Spleen (tissue), 7 donors: ENCODE data around the gene ABHD4.

Experiments
- CTCF ChIP-seq, 11 experiments: fragments of 200-600 bp in 7 of 11; fragments of 450-650 bp in 4 of 11; sonication (generic) in 4 of 11; IDR thresholded peaks in 8 of 11; conservative IDR thresholded peaks in 3 of 11; 1 replicate in 7 of 11; 2 replicates in 4 of 11; pipeline versions ENCODE4 v1.4.0 to v1.8.0; 2016 to 2021; ENCODE audit warnings: antibody characterized with exemption in 11 of 11, inconsistent platforms in 4 of 11, mild to moderate bottlenecking in 1 of 11
- POLR2A ChIP-seq, 3 donors: fragments of 450-650 bp; IDR thresholded peaks; one replicate each; pipeline ENCODE4 v1.5.1; 2017; ENCODE audit warnings: antibody characterized with exemption in 3 of 3, mild to moderate bottlenecking in 1 of 3
- POLR2AphosphoS5 ChIP-seq, 3 donors: sonication (generic); formaldehyde crosslinking; IDR thresholded peaks; one replicate each; pipeline ENCODE4 v1.5.1; 2017; ENCODE audit warnings: antibody characterized with exemption in 3 of 3
- donor health status: DM: no; HTN: no; CAD: no; lungs with moderate emphysema.
- donor health status: DM: no; HTN: no; CAD: no.
- donor health status: DM: no; HTN: no; CAD: no.

- TF ChIP-seq CTCF (IDR thresholded peaks at IDR 0.05 in 8 of 11, conservative IDR thresholded peaks at IDR 0.05 in 3 of 11) (no peak), POLR2A (IDR thresholded peaks at IDR 0.05) (no peak), POLR2AphosphoS5 (IDR thresholded peaks at IDR 0.05) (no peak)
These were observed 33.6 kb upstream of the ABHD4 start for GRCh38 chr14:22564463-22564862.
